Endothelial cell of umbilical vein (primary cell): ENCODE data around the gene CORO6. TPM values are rescaled to one million over a fixed set of nuclear protein-coding genes. Genes with fewer than 3 reads are reported as not detected.
A peak's percentile ranks its signal among the peaks of the same experiment; 100 is the strongest.

ENCODE experiments used
- BruUV-seq: library from RNA; stranded (reverse); fragments of 400-500 nt; replicated peaks from 2 replicates; lab custom pipeline; 2021; lab: Mats Ljungman, UMichigan
- CTCF ChIA-PET: fragments of 300-600, 350-600 bp; sonication (Branson Sonifier 250); formaldehyde crosslinking; loops from one replicate; lab custom pipeline; 2021; ENCODE audit warnings: antibody characterized with exemption, inconsistent platforms; lab: Charles Lee
- POLR2A ChIA-PET: fragments of 300-600, 350-600 bp; sonication (Branson Sonifier 250); formaldehyde crosslinking; loops from one replicate; lab custom pipeline; 2021; ENCODE audit warnings: antibody characterized with exemption, inconsistent platforms; lab: Charles Lee
- DNase-seq: peaks from one replicate; pipeline ENCODE4 v3.0.0-alpha.2; 2011; ENCODE audit warnings: low read depth, low spot score
- FAIRE-seq: peaks from 2 replicates; lab custom pipeline; 2011; peaks lifted over from hg19 to GRCh38; lab: Jason Lieb, UNC
- H2AFZ ChIP-seq: 2 replicates; pipeline ENCODE4 v1.6.0; 2012; ENCODE audit warnings: low read depth, low read length, control low read depth, inconsistent platforms
- H3K27ac ChIP-seq: 2 replicates; pipeline ENCODE4 v1.5.1; 2011; ENCODE audit warnings: low read depth, mild to moderate bottlenecking, control low read depth, low read length, moderate library complexity; ENCODE audit not compliant: insufficient read depth
- H3K27me3 ChIP-seq, 2 experiments: 2 replicates each; pipeline versions ENCODE4 v1.6.0 to v1.6.1; 2011; ENCODE audit warnings: low read length in 2 of 2, mixed read lengths in 1 of 2; ENCODE audit not compliant: control insufficient read depth in 2 of 2, insufficient read depth in 2 of 2
- H3K36me3 ChIP-seq, 2 experiments: 2 replicates in 1 of 2; 3 replicates in 1 of 2; pipeline ENCODE4 v1.5.1; 2011; ENCODE audit warnings: low read length in 2 of 2, mild to moderate bottlenecking in 1 of 2, moderate library complexity in 1 of 2; ENCODE audit not compliant: control insufficient read depth in 2 of 2, insufficient read depth in 2 of 2; ENCODE audit errors: extremely low read depth in 1 of 2
- H3K4me1 ChIP-seq: 3 replicates; pipeline ENCODE4 v1.5.1; 2011; ENCODE audit warnings: mild to moderate bottlenecking, low read length; ENCODE audit not compliant: control insufficient read depth, insufficient read depth; ENCODE audit errors: extremely low read depth
- H3K4me2 ChIP-seq: 2 replicates; pipeline ENCODE4 v1.6.1; 2011; ENCODE audit warnings: low read length, control low read depth, mixed read lengths; ENCODE audit not compliant: insufficient read depth
- H3K4me3 ChIP-seq, 3 experiments: fragments of 200-600 bp in 1 of 3; sonication (generic), shearing (Covaris generic) in 1 of 3; replicated peaks in 1 of 3; 2 replicates each; pipeline ENCODE4 v1.5.1; 2011 to 2016; ENCODE audit warnings: control low read depth in 3 of 3, low read length in 3 of 3, mild to moderate bottlenecking in 2 of 3, inconsistent platforms in 1 of 3, low read depth in 1 of 3, moderate library complexity in 1 of 3; ENCODE audit not compliant: insufficient read depth in 1 of 3
- H3K79me2 ChIP-seq: 2 replicates; pipeline ENCODE4 v1.6.0; 2012; ENCODE audit warnings: low read length, inconsistent platforms; ENCODE audit not compliant: control insufficient read depth, insufficient read depth
- H3K9ac ChIP-seq: replicated peaks from 2 replicates; pipeline ENCODE3; 2011; ENCODE audit warnings: low read length, control low read depth; ENCODE audit not compliant: insufficient read depth; ENCODE audit errors: extremely low read depth
- H3K9me1 ChIP-seq: replicated peaks from 3 replicates; pipeline ENCODE4 v1.6.0; 2011; ENCODE audit warnings: mild to moderate bottlenecking, low read length; ENCODE audit not compliant: control insufficient read depth, insufficient read depth; ENCODE audit errors: extremely low read depth
- H3K9me3 ChIP-seq: replicated peaks from 2 replicates; pipeline ENCODE4 v1.5.1; 2012; ENCODE audit warnings: low read length, inconsistent platforms; ENCODE audit not compliant: control insufficient read depth, insufficient read depth
- H4K20me1 ChIP-seq: replicated peaks from 2 replicates; pipeline ENCODE3; 2011; ENCODE audit warnings: mild to moderate bottlenecking, low read length; ENCODE audit not compliant: control insufficient read depth, insufficient read depth; ENCODE audit errors: extremely low read depth
- EZH2 ChIP-seq: IDR thresholded peaks from 2 replicates; pipeline ENCODE4 v1.6.1; 2012; ENCODE audit warnings: borderline replicate concordance, low read depth, mild to moderate bottlenecking, moderate library complexity, low read length, inconsistent platforms; ENCODE audit not compliant: severe bottlenecking
- FOS ChIP-seq: IDR thresholded peaks from 2 replicates; pipeline ENCODE4 v1.6.1; 2011; ENCODE audit warnings: mild to moderate bottlenecking, low read length, moderate library complexity, borderline replicate concordance; ENCODE audit not compliant: insufficient read depth
- JUN ChIP-seq: IDR thresholded peaks from 2 replicates; pipeline ENCODE4 v1.6.1; 2011; ENCODE audit warnings: borderline replicate concordance, low read depth; ENCODE audit not compliant: insufficient read length, insufficient read depth
- MAX ChIP-seq: IDR thresholded peaks from 2 replicates; pipeline ENCODE4 v1.6.1; 2011; ENCODE audit not compliant: insufficient read depth, insufficient read length
- POLR2A ChIP-seq: IDR thresholded peaks from 2 replicates; pipeline ENCODE4 v1.6.1; 2012; ENCODE audit warnings: low read depth, mild to moderate bottlenecking, control low read depth, low read length
- POLR2AphosphoS5 ChIP-seq: IDR thresholded peaks from 2 replicates; pipeline ENCODE4 v1.6.1; 2012; ENCODE audit warnings: low read depth, mild to moderate bottlenecking, control low read depth, low read length, moderate library complexity; ENCODE audit not compliant: insufficient read depth
- dilution Hi-C: fragments of 300-500 bp; cut with MboI; formaldehyde crosslinking; loops from one replicate; pipeline ENCODE4 v1.15.0; 2019; ENCODE audit warnings: low sequenced_read_pairs; ENCODE audit not compliant: extremely low pct_ligation_motif_present
- intact Hi-C: fragments of 100-400 bp; cut with micrococcal nuclease; formaldehyde crosslinking; loops from one replicate; pipeline ENCODE4 v1.10.0; 2022
- polyA plus RNA-seq, 4 experiments: library from polyadenylated mRNA; depleted of rRNA in 3 of 4; stranded (reverse) in 3 of 4; unstranded in 1 of 4; fragments of >200 nt; gene quantifications; 2 replicates each; pipeline versions ENCODE4 v1.2.1 to v1.2.3, GENCODE V29; 2011 to 2012; ENCODE audit warnings: missing spikeins in 1 of 4
- total RNA-seq: library from RNA; stranded (reverse); gene quantifications from 2 replicates; pipeline ENCODE4 v1.2.3, GENCODE V29; 2021

Gene CORO6
- total and polyA plus RNA-seq, 2 donors (not counting 3 experiments of a cell fraction or from before 2014, with no cell fraction given): 10.7 to 14.7 TPM

- Histone ChIP-seq H2AFZ (peak within 1 kb of the TSS; percentile 59), H3K9me1 (no peaks in the 10 kb centered on the region), H3K79me2 (peaks cover 48% of the 10 kb centered on the region), H4K20me1 (no peaks in the 10 kb centered on the region), H3K27me3 (no peaks in the 10 kb centered on the region), H3K4me1 (peaks cover 76% of the 10 kb centered on the region), H3K9ac (peak within 1 kb of the TSS; percentile 54), H3K36me3 (no peaks in the 10 kb centered on the region), H3K4me2 (peak within 1 kb of the TSS; percentile 66), H3K4me3 (peak within 1 kb of the TSS; percentile 58 to 69 (median 68)), H3K9me3 (no peaks in the 10 kb centered on the region), H3K27ac (peak within 1 kb of the TSS; percentile 66)
- POLR2A ChIA-PET: no interaction called here
- DNase-seq (peak; percentile 82), FAIRE-seq (peak; percentile 76)
- TF ChIP-seq MAX (no peak), EZH2 (no peak), JUN (no peak), FOS (peak; percentile 9), POLR2AphosphoS5 (peak; percentile 78), POLR2A (peak; percentile 75)
- intact Hi-C loops (loop anchor here (2.0 to 5.0 kb wide), 3 partner anchors 197 to 441 kb away; partner anchors contain the start of genes NUFIP2 and TAOK1), dilution Hi-C loops (no loop called here)
- CTCF ChIA-PET: interaction anchor here (1.0 to 9.2 kb wide), 3 partner anchors 11 to 27 kb away, joined by 3 to 152 read pairs (median 120); partner anchors contain the start of gene ABHD15
- no TSS peak for BruUV-seq
These were observed 32.9 kb downstream of the CORO6 start, which contains the start of gene GIT1 for GRCh38 chr17:29589524-29590410. GIT1 (minus strand) TSS chr17:29589648; CDS start chr17:29589378, 270 bp downstream.
